OCI-LY7 (cell line): Measurements from ENCODE around the gene CCL3.

Source experiments
- CTCF ChIP-seq: fragments of 200-600 bp; sonication (generic); conservative IDR thresholded peaks from 2 replicates; pipeline ENCODE4 v1.5.1; 2014; ENCODE audit warnings: mild to moderate bottlenecking, antibody characterized with exemption, low read length, moderate library complexity, mixed read lengths
- EZH2phosphoT487 ChIP-seq: fragments of 200-600 bp; sonication (generic); IDR thresholded peaks from 2 replicates; pipeline ENCODE4 v1.6.1; 2018; ENCODE audit warnings: low read depth, borderline replicate concordance, mild to moderate bottlenecking, mixed run types, antibody characterized with exemption, low read length, moderate library complexity, mixed read lengths

DNA sequence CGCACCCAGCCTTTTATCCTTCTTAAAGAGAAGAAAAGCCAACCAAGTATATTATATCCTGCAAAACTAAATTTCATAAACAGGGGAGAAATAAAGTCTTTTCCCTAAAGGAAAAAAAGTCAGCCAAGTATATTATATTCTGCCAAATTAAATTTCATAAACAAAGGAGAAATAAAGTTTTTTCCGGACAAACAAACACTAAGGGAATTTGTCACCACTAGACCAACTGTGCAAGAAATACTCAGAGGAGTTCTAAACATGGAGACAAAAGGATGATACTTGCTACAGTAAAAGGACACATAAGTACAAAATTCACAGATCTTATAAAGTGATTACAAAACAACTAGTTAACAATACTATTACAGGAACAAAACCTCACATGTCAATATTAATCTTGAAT lies 40.3 kb downstream of the CCL3 start:
- no peak for TF ChIP-seq CTCF
- no peak for TF ChIP-seq EZH2phosphoT487
